DOHH2 (cell line): ENCODE measurements around the gene SMC6.

Experiments
- CTCF ChIP-seq: fragments of 200-600 bp; sonication (generic); IDR thresholded peaks from one replicate; pipeline ENCODE4 v1.5.1; 2014; ENCODE audit warnings: antibody characterized with exemption, mild to moderate bottlenecking, low read depth, low read length; ENCODE audit not compliant: poor library complexity, severe bottlenecking
- EZH2phosphoT487 ChIP-seq: fragments of 200-600 bp; sonication (generic); IDR thresholded peaks from 2 replicates; pipeline ENCODE4 v1.6.1; 2017; ENCODE audit warnings: borderline replicate concordance, mild to moderate bottlenecking, antibody characterized with exemption, low read length, moderate library complexity, mixed read lengths

- TF ChIP-seq CTCF (no peak), EZH2phosphoT487 (no peak)
Measured at GRCh38 chr2:17788773-17789172, 35.2 kb upstream of the SMC6 start.
